ENCODE results near the gene SLC5A12.

Gene SLC5A12

GRCh38 chr11:26703411-26704191 lies 18.3 kb downstream of the SLC5A12 start:
- H3K27me3 ChIP-seq (ENCODE audit: insufficient read depth, low read length), result no peaks in the 10 kb centered on the region
- no peak overlapping the region for H3K27ac ChIP-seq (ENCODE audit: low read depth, low read length)
- no peaks in the 10 kb centered on the region for H3K79me2 ChIP-seq (ENCODE audit: control insufficient read depth, insufficient read depth, low read length, unreplicated experiment)
- no peaks in the 10 kb centered on the region for H3K36me3 ChIP-seq (ENCODE audit: insufficient read depth, low read length)
- H3K4me1 ChIP-seq (ENCODE audit: control insufficient read depth, insufficient read depth, low read length, unreplicated experiment), result no peaks in the 10 kb centered on the region
- H3K4me3 ChIP-seq (ENCODE audit: low read depth, low read length), result no peak overlapping the region
- H2AFZ ChIP-seq (ENCODE audit: low read length, unreplicated experiment), result no peak overlapping the region

DNA sequence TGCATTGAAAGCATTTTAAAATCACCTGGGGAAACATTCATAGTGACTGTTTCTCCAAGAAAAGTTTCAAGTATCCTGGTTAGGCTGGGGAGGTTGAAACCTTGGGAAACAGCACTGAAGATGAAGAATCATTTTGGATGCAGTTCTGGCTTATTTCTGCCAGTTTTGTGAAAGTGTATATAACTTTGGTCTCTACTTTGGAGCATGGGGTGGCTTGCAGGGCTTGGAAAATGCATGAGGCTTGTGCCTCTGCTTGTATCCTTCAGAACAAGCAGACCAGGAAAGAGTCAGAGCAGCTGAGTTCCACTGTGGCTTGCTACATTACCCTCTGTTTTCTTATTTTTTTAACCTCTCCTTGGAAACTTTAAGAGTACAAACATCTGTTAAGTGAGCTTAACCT lies 19.5 kb downstream of the SLC5A12 start:
- H3K36me3 ChIP-seq (ENCODE audit: insufficient read depth, low read length), result no peaks in the 10 kb centered on the region
- H3K79me2 ChIP-seq (ENCODE audit: control insufficient read depth, insufficient read depth, low read length, unreplicated experiment), result no peaks in the 10 kb centered on the region
- H2AFZ ChIP-seq (ENCODE audit: low read length, unreplicated experiment), result no peak overlapping the region
- no peaks in the 10 kb centered on the region for H3K4me1 ChIP-seq (ENCODE audit: control insufficient read depth, insufficient read depth, low read length, unreplicated experiment)
- H3K4me3 ChIP-seq (ENCODE audit: low read depth, low read length), result no peak overlapping the region
- H3K27me3 ChIP-seq (ENCODE audit: insufficient read depth, low read length), result no peaks in the 10 kb centered on the region
- H3K27ac ChIP-seq (ENCODE audit: low read depth, low read length), result no peak overlapping the region

GRCh38 chr11:26700574-26701235 lies 21.2 kb downstream of the SLC5A12 start:
- Histone ChIP-seq H3K27ac (ENCODE audit: low read depth, low read length) (no peak overlapping the region), H3K4me3 (ENCODE audit: low read depth, low read length) (no peak overlapping the region), H3K27me3 (ENCODE audit: insufficient read depth, low read length) (no peaks in the 10 kb centered on the region), H2AFZ (ENCODE audit: low read length, unreplicated experiment) (no peak overlapping the region), H3K36me3 (ENCODE audit: insufficient read depth, low read length) (no peaks in the 10 kb centered on the region), H3K4me1 (ENCODE audit: control insufficient read depth, insufficient read depth, low read length, unreplicated experiment) (no peaks in the 10 kb centered on the region), H3K79me2 (ENCODE audit: control insufficient read depth, insufficient read depth, low read length, unreplicated experiment) (no peaks in the 10 kb centered on the region)

- Histone ChIP-seq H3K27ac (ENCODE audit: low read depth, low read length) (no peak overlapping the region), H3K36me3 (ENCODE audit: insufficient read depth, low read length) (no peaks in the 10 kb centered on the region), H3K79me2 (ENCODE audit: control insufficient read depth, insufficient read depth, low read length, unreplicated experiment) (no peaks in the 10 kb centered on the region), H3K4me3 (ENCODE audit: low read depth, low read length) (no peak overlapping the region), H3K4me1 (ENCODE audit: control insufficient read depth, insufficient read depth, low read length, unreplicated experiment) (no peaks in the 10 kb centered on the region), H2AFZ (ENCODE audit: low read length, unreplicated experiment) (no peak overlapping the region), H3K27me3 (ENCODE audit: insufficient read depth, low read length) (no peaks in the 10 kb centered on the region)
Observed at GRCh38 chr11:26698224-26698623, 23.6 kb downstream of the SLC5A12 start.

DNA sequence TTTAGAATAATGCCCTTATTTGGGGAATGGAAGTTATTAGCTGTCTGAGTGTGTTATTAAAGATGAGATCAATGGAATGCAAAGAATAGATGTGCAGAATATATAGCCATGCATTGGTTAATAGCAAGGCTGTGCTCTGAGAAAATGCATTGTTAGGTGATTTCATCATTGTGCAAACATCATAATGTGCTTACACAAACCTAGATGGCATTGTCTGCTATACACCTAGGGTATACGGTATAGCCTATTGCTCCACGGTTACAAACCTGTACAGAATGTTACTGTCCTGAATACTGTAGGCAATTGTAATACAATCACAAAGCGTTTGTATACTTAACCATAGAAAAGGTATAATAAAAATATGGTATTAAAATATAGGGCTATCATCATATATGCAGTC lies 25.5 kb downstream of the SLC5A12 start:
- H3K27me3 ChIP-seq (ENCODE audit: insufficient read depth, low read length), result no peaks in the 10 kb centered on the region
- H3K36me3 ChIP-seq (ENCODE audit: insufficient read depth, low read length), result no peaks in the 10 kb centered on the region
- H3K27ac ChIP-seq (ENCODE audit: low read depth, low read length), result no peak overlapping the region
- no peaks in the 10 kb centered on the region for H3K79me2 ChIP-seq (ENCODE audit: control insufficient read depth, insufficient read depth, low read length, unreplicated experiment)
- H3K4me1 ChIP-seq (ENCODE audit: control insufficient read depth, insufficient read depth, low read length, unreplicated experiment), result no peaks in the 10 kb centered on the region
- H3K4me3 ChIP-seq (ENCODE audit: low read depth, low read length), result no peak overlapping the region
- no peak overlapping the region for H2AFZ ChIP-seq (ENCODE audit: low read length, unreplicated experiment)

DNA sequence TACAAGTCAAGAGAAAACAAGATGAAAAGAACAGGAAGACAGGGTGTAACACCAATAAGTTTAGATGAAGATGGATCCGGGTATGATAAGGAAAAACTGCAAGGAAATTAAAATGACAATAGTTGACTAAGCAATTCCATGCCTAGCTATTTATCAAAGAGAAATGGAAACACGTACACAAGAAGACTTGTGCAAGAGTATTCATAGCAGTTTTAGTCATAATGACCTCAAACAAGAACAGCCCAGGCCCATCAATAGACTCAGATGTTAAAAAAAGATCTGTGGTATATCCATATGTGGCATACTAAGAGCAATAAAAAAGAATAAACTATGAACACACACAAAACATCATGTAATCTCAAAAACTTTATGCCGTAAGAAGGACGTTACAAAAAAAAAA lies 33.2 kb downstream of the SLC5A12 start:
- Histone ChIP-seq H3K4me3 (ENCODE audit: low read depth, low read length) (no peak overlapping the region), H3K36me3 (ENCODE audit: insufficient read depth, low read length) (no peaks in the 10 kb centered on the region)

DNA sequence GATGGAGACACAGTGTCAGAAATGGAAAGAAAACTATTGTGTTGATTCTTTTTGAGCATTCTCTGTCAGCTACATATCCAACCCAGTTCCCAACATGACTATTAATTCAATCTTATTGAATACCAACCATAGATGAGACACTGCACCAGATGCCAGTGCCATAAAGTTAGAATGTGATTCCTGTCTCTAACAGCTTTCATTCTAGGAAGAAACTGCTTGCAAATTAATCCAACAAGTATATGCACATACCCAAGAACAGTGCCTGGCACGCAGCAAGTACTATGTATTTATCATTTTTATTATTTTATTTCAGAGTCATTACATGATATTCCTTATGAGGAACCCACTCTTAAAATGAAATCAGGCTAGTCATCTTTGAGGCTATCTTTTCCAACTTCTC lies 34.5 kb downstream of the SLC5A12 start:
- H3K4me3 ChIP-seq (ENCODE audit: low read depth, low read length), result no peak overlapping the region
- H3K27me3 ChIP-seq (ENCODE audit: insufficient read depth, low read length), result no peaks in the 10 kb centered on the region
- no peaks in the 10 kb centered on the region for H3K4me1 ChIP-seq (ENCODE audit: control insufficient read depth, insufficient read depth, low read length, unreplicated experiment)
- H2AFZ ChIP-seq (ENCODE audit: low read length, unreplicated experiment), result no peak overlapping the region
- no peak overlapping the region for H3K27ac ChIP-seq (ENCODE audit: low read depth, low read length)
- H3K79me2 ChIP-seq (ENCODE audit: control insufficient read depth, insufficient read depth, low read length, unreplicated experiment), result no peaks in the 10 kb centered on the region
- no peaks in the 10 kb centered on the region for H3K36me3 ChIP-seq (ENCODE audit: insufficient read depth, low read length)

More for the DNA sequence above, 33.2 kb downstream of the SLC5A12 start:
- no peaks in the 10 kb centered on the region for H3K79me2 ChIP-seq (ENCODE audit: control insufficient read depth, insufficient read depth, low read length, unreplicated experiment)
- H3K4me1 ChIP-seq (ENCODE audit: control insufficient read depth, insufficient read depth, low read length, unreplicated experiment), result no peaks in the 10 kb centered on the region
- no peak overlapping the region for H2AFZ ChIP-seq (ENCODE audit: low read length, unreplicated experiment)
- H3K27me3 ChIP-seq (ENCODE audit: insufficient read depth, low read length), result no peaks in the 10 kb centered on the region
- H3K27ac ChIP-seq (ENCODE audit: low read depth, low read length), result no peak overlapping the region

GRCh38 chr11:26677566-26677965 lies 44.3 kb downstream of the SLC5A12 start:
- H3K27me3 ChIP-seq (ENCODE audit: insufficient read depth, low read length), result no peaks in the 10 kb centered on the region
- H3K27ac ChIP-seq (ENCODE audit: low read depth, low read length), result no peak overlapping the region
- no peak overlapping the region for H2AFZ ChIP-seq (ENCODE audit: low read length, unreplicated experiment)
- H3K79me2 ChIP-seq (ENCODE audit: control insufficient read depth, insufficient read depth, low read length, unreplicated experiment), result no peaks in the 10 kb centered on the region
- no peak overlapping the region for H3K4me3 ChIP-seq (ENCODE audit: low read depth, low read length)
- peaks cover 6% of the 10 kb centered on the region for H3K4me1 ChIP-seq (ENCODE audit: control insufficient read depth, insufficient read depth, low read length, unreplicated experiment)
- H3K36me3 ChIP-seq (ENCODE audit: insufficient read depth, low read length), result no peaks in the 10 kb centered on the region

GRCh38 chr11:26676641-26677040 lies 45.2 kb downstream of the SLC5A12 start:
- H3K36me3 ChIP-seq (ENCODE audit: insufficient read depth, low read length), result no peaks in the 10 kb centered on the region
- H3K27ac ChIP-seq (ENCODE audit: low read depth, low read length), result no peak overlapping the region
- H3K79me2 ChIP-seq (ENCODE audit: control insufficient read depth, insufficient read depth, low read length, unreplicated experiment), result no peaks in the 10 kb centered on the region
- H3K27me3 ChIP-seq (ENCODE audit: insufficient read depth, low read length), result no peaks in the 10 kb centered on the region
- no peak overlapping the region for H2AFZ ChIP-seq (ENCODE audit: low read length, unreplicated experiment)
- no peak overlapping the region for H3K4me3 ChIP-seq (ENCODE audit: low read depth, low read length)
- H3K4me1 ChIP-seq (ENCODE audit: control insufficient read depth, insufficient read depth, low read length, unreplicated experiment), result peaks cover 6% of the 10 kb centered on the region

GRCh38 chr11:26675233-26675928 lies 46.5 kb downstream of the SLC5A12 start:
- Histone ChIP-seq H3K4me1 (ENCODE audit: control insufficient read depth, insufficient read depth, low read length, unreplicated experiment) (peaks cover 6% of the 10 kb centered on the region), H3K36me3 (ENCODE audit: insufficient read depth, low read length) (no peaks in the 10 kb centered on the region), H3K27ac (ENCODE audit: low read depth, low read length) (no peak overlapping the region), H2AFZ (ENCODE audit: low read length, unreplicated experiment) (peak overlapping the region; percentile 96), H3K27me3 (ENCODE audit: insufficient read depth, low read length) (no peaks in the 10 kb centered on the region), H3K79me2 (ENCODE audit: control insufficient read depth, insufficient read depth, low read length, unreplicated experiment) (no peaks in the 10 kb centered on the region), H3K4me3 (ENCODE audit: low read depth, low read length) (peak overlapping the region; percentile 52; the same call in 1 of the 2 replicates)
